Trophoblast cell (in vitro differentiated cells and primary cell): ENCODE data around the gene DPEP2.

Experiments used
- DNase-seq, 2 donors: peaks; one replicate each; pipeline ENCODE4 v3.0.0-alpha.2; 2016
- H2AFZ ChIP-seq: 2 replicates; pipeline ENCODE4 v1.6.1; 2013; ENCODE audit warnings: low read length, moderate library complexity, mild to moderate bottlenecking; ENCODE audit not compliant: insufficient read depth, poor library complexity
- H2AK5ac ChIP-seq: 2 replicates; pipeline ENCODE4 v1.6.1; 2013; ENCODE audit warnings: mild to moderate bottlenecking, low read length
- H2BK120ac ChIP-seq: 2 replicates; pipeline ENCODE4 v1.6.1; 2013; ENCODE audit warnings: low read length, mild to moderate bottlenecking, moderate library complexity; ENCODE audit not compliant: insufficient read depth, poor library complexity
- H2BK12ac ChIP-seq: 2 replicates; pipeline ENCODE4 v1.6.1; 2013; ENCODE audit warnings: mild to moderate bottlenecking, low read length, moderate library complexity
- H2BK5ac ChIP-seq: 2 replicates; pipeline ENCODE4 v1.6.1; 2013; ENCODE audit warnings: low read length, low read depth, moderate library complexity, mild to moderate bottlenecking; ENCODE audit not compliant: poor library complexity
- H3K14ac ChIP-seq: 2 replicates; pipeline ENCODE4 v1.6.1; 2013; ENCODE audit warnings: mild to moderate bottlenecking, low read length
- H3K18ac ChIP-seq: 2 replicates; pipeline ENCODE4 v1.6.1; 2013; ENCODE audit warnings: mild to moderate bottlenecking, low read length
- H3K23ac ChIP-seq: 2 replicates; pipeline ENCODE4 v1.6.1; 2013; ENCODE audit warnings: low read length
- H3K27ac ChIP-seq: 2 replicates; pipeline ENCODE4 v1.5.1; 2013; ENCODE audit warnings: low read depth, mild to moderate bottlenecking, inconsistent platforms, low read length, moderate library complexity
- H3K27me3 ChIP-seq: 2 replicates; pipeline ENCODE4 v1.6.1; 2013; ENCODE audit warnings: inconsistent platforms, mild to moderate bottlenecking, low read length, moderate library complexity; ENCODE audit not compliant: insufficient read depth
- H3K36me3 ChIP-seq, 2 experiments: 1 replicate in 1 of 2; 2 replicates in 1 of 2; pipeline ENCODE4 v1.6.1; 2013; ENCODE audit warnings: low read length in 2 of 2, mild to moderate bottlenecking in 2 of 2, moderate library complexity in 1 of 2; ENCODE audit not compliant: insufficient read depth in 2 of 2, control insufficient read depth in 1 of 2
- H3K4ac ChIP-seq: 2 replicates; pipeline ENCODE4 v1.6.1; 2013; ENCODE audit warnings: low read depth, mild to moderate bottlenecking, low read length, moderate library complexity
- H3K4me1 ChIP-seq, 2 experiments: 1 replicate in 1 of 2; 2 replicates in 1 of 2; pipeline ENCODE4 v1.6.1; 2013; ENCODE audit warnings: low read length in 2 of 2, mild to moderate bottlenecking in 2 of 2, moderate library complexity in 1 of 2; ENCODE audit not compliant: insufficient read depth in 2 of 2, control insufficient read depth in 1 of 2
- H3K4me2 ChIP-seq: 2 replicates; pipeline ENCODE4 v1.6.1; 2013; ENCODE audit warnings: inconsistent platforms, mild to moderate bottlenecking, low read length, moderate library complexity
- H3K4me3 ChIP-seq: 2 replicates; pipeline ENCODE4 v1.5.1; 2013; ENCODE audit warnings: mild to moderate bottlenecking, low read depth, low read length, inconsistent platforms
- H3K79me1 ChIP-seq: one replicate; pipeline ENCODE4 v1.6.1; 2013; ENCODE audit warnings: low read length
- H3K79me2 ChIP-seq: 2 replicates; pipeline ENCODE4 v1.6.1; 2013; ENCODE audit warnings: low read length, mild to moderate bottlenecking; ENCODE audit not compliant: control insufficient read depth, insufficient read depth, poor library complexity
- H3K9ac ChIP-seq: 2 replicates; pipeline ENCODE4 v1.6.1; 2013; ENCODE audit warnings: mild to moderate bottlenecking, low read length
- H3K9me3 ChIP-seq: 2 replicates; pipeline ENCODE4 v1.6.1; 2013; ENCODE audit warnings: low read depth, mild to moderate bottlenecking, control low read depth, inconsistent platforms, low read length; ENCODE audit not compliant: insufficient read depth
- H4K12ac ChIP-seq: 2 replicates; pipeline ENCODE4 v1.6.1; 2013; ENCODE audit warnings: low read depth, mild to moderate bottlenecking, low read length, moderate library complexity
- H4K8ac ChIP-seq: 2 replicates; pipeline ENCODE4 v1.6.1; 2013; ENCODE audit warnings: low read depth, mild to moderate bottlenecking, low read length, moderate library complexity
- H4K91ac ChIP-seq: one replicate; pipeline ENCODE4 v1.6.1; 2013; ENCODE audit warnings: low read depth, mild to moderate bottlenecking, low read length, moderate library complexity
- WGBS: extraction: QIAGEN DNeasy Blood & Tissue Kit; methylation state at CpG from one replicate; pipeline ENCODE4 v1.1.7; 2013; ENCODE audit warnings: missing lambda C conversion rate; ENCODE audit not compliant: insufficient read length, insufficient coverage; ENCODE audit errors: extremely low coverage; 5-methylcytosine and 5-hydroxymethylcytosine counted together

The DPEP2 gene

DNA sequence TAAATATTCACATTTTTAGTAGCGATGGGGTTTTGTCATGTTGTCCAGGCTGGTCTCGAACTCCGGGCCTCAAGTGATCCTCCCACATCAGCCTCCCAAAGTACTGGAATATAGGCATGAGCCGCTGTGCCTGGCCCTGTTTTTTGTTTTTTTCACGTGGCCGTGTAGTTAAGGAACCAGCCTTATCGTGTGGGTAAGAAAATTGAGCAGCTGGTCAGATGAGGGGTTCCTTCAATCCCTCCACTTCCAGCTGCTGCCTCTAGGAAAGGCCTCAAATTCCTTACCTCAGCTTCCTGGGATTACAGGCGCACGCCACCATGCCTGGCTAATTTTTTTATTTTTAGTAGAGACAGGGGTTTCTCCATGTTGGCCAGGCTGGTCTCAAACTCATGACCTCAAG lies 5.9 kb upstream of the DPEP2 start:
- Histone ChIP-seq H3K4me2 (no peak overlapping the region), H3K79me1 (peaks cover 8% of the 10 kb centered on the region), H2BK12ac (peak overlapping the region; percentile 51), H4K8ac (peak overlapping the region; percentile 59), H2BK5ac (peak overlapping the region; percentile 44), H3K18ac (no peak overlapping the region), H4K12ac (no peak overlapping the region), H3K27me3 (no peaks in the 10 kb centered on the region), H3K14ac (peak overlapping the region; percentile 19), H3K9me3 (no peaks in the 10 kb centered on the region), H3K36me3 (no peaks in the 10 kb centered on the region), H3K9ac (no peak overlapping the region), H3K79me2 (no peaks in the 10 kb centered on the region), H2AK5ac (no peak overlapping the region), H2AFZ (no peak overlapping the region), H3K4me3 (no peak overlapping the region), H3K4ac (peak overlapping the region; percentile 10), H3K23ac (no peak overlapping the region), H4K91ac (peak overlapping the region; percentile 88), H2BK120ac (peak overlapping the region; percentile 73), H3K27ac (peak overlapping the region; percentile 60), H3K4me1 (peaks cover 6 to 14% of the 10 kb centered on the region in 2 experiments)
- no peak for DNase-seq
- WGBS: no CpG with 5 or more reads among the region's 9 CpGs

DNA sequence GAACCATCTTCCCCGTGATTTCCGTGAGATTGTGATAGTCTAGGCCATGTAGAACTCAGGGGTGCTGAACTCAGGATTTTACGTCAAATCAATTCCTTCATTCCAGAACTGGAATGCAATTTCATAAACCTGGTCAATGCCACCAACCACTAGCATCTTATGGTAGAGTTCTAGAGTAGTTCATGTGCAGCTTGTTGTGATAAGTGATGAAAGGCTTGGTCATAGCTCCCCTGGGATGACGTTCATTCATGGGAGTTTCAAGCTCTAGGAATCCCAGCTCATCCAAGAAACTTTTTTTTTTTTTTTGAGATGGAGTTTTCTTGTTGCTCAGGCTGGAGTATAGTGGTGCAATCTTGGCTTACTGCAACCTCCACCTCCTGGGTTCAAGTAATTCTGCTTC lies 3.7 kb upstream of the DPEP2 start:
- H4K91ac ChIP-seq: no peak overlapping the region
- no peak overlapping the region for H3K14ac ChIP-seq
- peak in 1 of 2 donors; percentile 54 for DNase-seq
- H3K36me3 ChIP-seq: no peaks in the 10 kb centered on the region
- H3K9ac ChIP-seq: no peak overlapping the region
- no peak overlapping the region for H4K12ac ChIP-seq
- H3K9me3 ChIP-seq: no peaks in the 10 kb centered on the region
- no CpG with 5 or more reads among the region's 4 CpGs for WGBS
- no peak overlapping the region for H3K4me2 ChIP-seq
- H3K4ac ChIP-seq: no peak overlapping the region
- H3K27ac ChIP-seq: no peak overlapping the region
- H4K8ac ChIP-seq: no peak overlapping the region
- no peak overlapping the region for H3K18ac ChIP-seq
- H3K27me3 ChIP-seq: no peaks in the 10 kb centered on the region
- no peak overlapping the region for H2BK120ac ChIP-seq
- no peak overlapping the region for H2AFZ ChIP-seq
- H3K79me1 ChIP-seq: peaks cover 8% of the 10 kb centered on the region
- H2BK12ac ChIP-seq: no peak overlapping the region
- H2AK5ac ChIP-seq: no peak overlapping the region
- H3K79me2 ChIP-seq: no peaks in the 10 kb centered on the region
- peaks cover 6 to 14% of the 10 kb centered on the region in 2 experiments for H3K4me1 ChIP-seq
- H3K23ac ChIP-seq: no peak overlapping the region
- H2BK5ac ChIP-seq: no peak overlapping the region
- H3K4me3 ChIP-seq: no peak overlapping the region

DNA sequence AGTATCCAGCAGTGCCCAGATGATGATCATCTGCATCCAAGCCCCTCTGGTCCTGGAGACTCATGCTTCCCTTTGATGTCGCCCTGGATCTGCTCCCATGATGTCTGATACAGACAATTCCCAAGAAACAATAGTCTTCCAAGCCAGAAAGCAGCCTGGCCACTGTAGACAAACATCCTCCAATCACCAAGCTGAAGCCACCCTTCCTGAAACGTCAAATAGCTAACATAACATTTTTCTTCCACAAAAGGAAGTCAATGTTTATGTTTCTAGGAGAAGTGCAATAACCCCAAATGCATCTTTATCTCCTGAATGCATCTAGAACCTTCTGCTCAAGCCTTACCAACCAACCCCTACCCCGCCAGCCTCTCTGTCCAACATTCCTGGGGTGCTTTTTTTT lies 1.2 kb upstream of the DPEP2 start:
- Histone ChIP-seq H3K4ac (no peak overlapping the region), H3K79me2 (no peaks in the 10 kb centered on the region), H3K79me1 (peaks cover 6% of the 10 kb centered on the region), H3K36me3 (no peaks in the 10 kb centered on the region), H3K27me3 (no peaks in the 10 kb centered on the region), H2BK120ac (no peak overlapping the region), H4K12ac (no peak overlapping the region), H3K14ac (no peak overlapping the region), H3K4me3 (no peak overlapping the region), H4K8ac (no peak overlapping the region), H2BK12ac (no peak overlapping the region), H3K9me3 (no peaks in the 10 kb centered on the region), H3K27ac (no peak overlapping the region), H3K18ac (no peak overlapping the region), H2BK5ac (no peak overlapping the region), H3K4me1 (peaks cover 2 to 7% of the 10 kb centered on the region in 2 experiments), H3K4me2 (no peak overlapping the region), H4K91ac (no peak overlapping the region), H2AFZ (no peak overlapping the region), H3K9ac (no peak overlapping the region), H3K23ac (no peak overlapping the region), H2AK5ac (no peak overlapping the region)
- no peak for DNase-seq
- WGBS: no CpG with 5 or more reads among the region's 3 CpGs

DNA sequence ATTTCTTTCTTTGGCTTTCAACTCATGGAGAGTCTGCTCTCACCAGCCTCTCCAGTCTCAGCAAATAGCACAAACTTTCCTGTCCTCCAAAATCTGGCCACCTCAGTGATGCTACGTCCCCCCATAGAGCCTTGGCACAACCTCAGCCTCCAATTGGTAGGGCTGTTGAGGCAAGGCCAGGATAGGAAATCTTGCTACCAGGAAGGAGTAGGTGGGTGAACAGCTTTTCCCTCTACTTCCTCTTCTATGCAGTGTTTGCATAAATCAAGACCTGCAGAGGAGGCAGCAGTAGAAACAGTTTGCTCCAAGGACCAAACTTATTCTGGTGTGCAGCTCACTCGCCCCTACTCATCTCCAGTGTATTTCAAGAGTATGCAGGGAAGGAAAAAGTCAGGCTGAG lies 701 bp upstream of the DPEP2 start:
- H3K4ac ChIP-seq: no peak overlapping the region
- no peak overlapping the region for H2BK12ac ChIP-seq
- H2BK120ac ChIP-seq: no peak overlapping the region
- DNase-seq: no peak
- no peak overlapping the region for H3K18ac ChIP-seq
- no peaks in the 10 kb centered on the region for H3K79me2 ChIP-seq
- H3K27me3 ChIP-seq: no peaks in the 10 kb centered on the region
- peaks cover 2% of the 10 kb centered on the region for H3K79me1 ChIP-seq
- no peak overlapping the region for H3K9ac ChIP-seq
- H3K9me3 ChIP-seq: no peaks in the 10 kb centered on the region
- H4K12ac ChIP-seq: no peak overlapping the region
- WGBS: no CpG with 5 or more reads among the region's 2 CpGs
- H3K4me3 ChIP-seq: no peak overlapping the region
- no peak overlapping the region for H2AK5ac ChIP-seq
- no peaks in the 10 kb centered on the region for H3K36me3 ChIP-seq
- H3K4me2 ChIP-seq: no peak overlapping the region
- H2AFZ ChIP-seq: no peak overlapping the region
- no peak overlapping the region for H3K14ac ChIP-seq
- no peak overlapping the region for H4K8ac ChIP-seq
- no peak overlapping the region for H4K91ac ChIP-seq
- no peak overlapping the region for H3K23ac ChIP-seq
- peaks cover 2 to 3% of the 10 kb centered on the region in 2 experiments for H3K4me1 ChIP-seq
- H2BK5ac ChIP-seq: no peak overlapping the region
- no peak overlapping the region for H3K27ac ChIP-seq
